PC-9 (cell line): Measurements from ENCODE around the gene GNA12. TPM values are rescaled to one million over a fixed set of nuclear protein-coding genes. Genes with fewer than 3 reads are reported as not detected.

Experiments
- BruUV-seq: library from RNA; stranded (reverse); fragments of 400-500 nt; replicated peaks from 2 replicates; lab custom pipeline; 2021; lab: Mats Ljungman, UMichigan
- CTCF ChIA-PET: fragments of 300-600 bp; sonication (Branson Sonifier 250); formaldehyde crosslinking; loops from one replicate; lab custom pipeline; 2022; ENCODE audit warnings: antibody characterized with exemption; lab: Charles Lee
- POLR2A ChIA-PET: fragments of 300-600 bp; sonication (Branson Sonifier 250); formaldehyde crosslinking; loops from one replicate; lab custom pipeline; 2022; ENCODE audit warnings: antibody characterized with exemption; ENCODE audit not compliant: unreplicated experiment; lab: Charles Lee
- DNase-seq, 2 experiments: peaks; one replicate each; pipeline versions ENCODE4 v3.0.0 to v3.0.0-alpha.2; 2015 to 2022; ENCODE audit warnings: mixed read lengths in 1 of 2
- H2AFZ ChIP-seq: fragments of 200-600 bp; sonication (generic); 2 replicates; pipeline ENCODE4 v1.8.1; 2017; ENCODE audit warnings: antibody characterized with exemption
- H3F3A ChIP-seq: fragments of 200-600 bp; sonication (generic); 2 replicates; pipeline ENCODE4 v1.8.1; 2017; ENCODE audit warnings: antibody characterized with exemption, mild to moderate bottlenecking, low read depth; ENCODE audit not compliant: insufficient read depth
- H3K27ac ChIP-seq: fragments of 200-600 bp; sonication (generic); 2 replicates; pipeline ENCODE4 v1.6.1; 2016; ENCODE audit warnings: mixed run types
- H3K27me3 ChIP-seq: fragments of 200-600 bp; sonication (generic); 2 replicates; pipeline ENCODE4 v1.6.1; 2016; ENCODE audit warnings: low read depth, mixed run types; ENCODE audit not compliant: insufficient read depth
- H3K36me3 ChIP-seq: fragments of 200-600 bp; sonication (generic); 2 replicates; pipeline ENCODE4 v1.6.1; 2016; ENCODE audit warnings: low read depth, mixed run types
- H3K4me1 ChIP-seq: fragments of 200-600 bp; sonication (generic); replicated peaks from 2 replicates; pipeline ENCODE4 v1.6.1; 2016; ENCODE audit warnings: mixed run types; ENCODE audit not compliant: insufficient read depth
- H3K4me2 ChIP-seq: fragments of 200-600 bp; sonication (generic); 2 replicates; pipeline ENCODE4 v1.6.1; 2017; ENCODE audit warnings: mixed run types
- H3K4me3 ChIP-seq: fragments of 200-600 bp; sonication (generic); 2 replicates; pipeline ENCODE4 v1.6.1; 2016; ENCODE audit warnings: mixed run types
- H3K79me2 ChIP-seq: fragments of 200-600 bp; sonication (generic); 2 replicates; pipeline ENCODE4 v1.6.1; 2017; ENCODE audit warnings: low read depth, mixed run types
- H3K9me2 ChIP-seq: fragments of 200-600 bp; sonication (generic); 2 replicates; pipeline ENCODE4 v1.8.1; 2017; ENCODE audit warnings: mild to moderate bottlenecking; ENCODE audit not compliant: insufficient read depth
- H3K9me3 ChIP-seq: fragments of 200-600 bp; sonication (generic); 2 replicates; pipeline ENCODE4 v1.8.1; 2016; ENCODE audit warnings: low read depth; ENCODE audit not compliant: insufficient read depth
- H4K20me1 ChIP-seq: fragments of 200-600 bp; sonication (generic); 2 replicates; pipeline ENCODE4 v1.8.1; 2017; ENCODE audit not compliant: insufficient read depth
- CTCF ChIP-seq: fragments of 200-600 bp; sonication (generic); conservative IDR thresholded peaks from 2 replicates; pipeline ENCODE4 v1.6.1; 2017; ENCODE audit warnings: mixed run types, antibody characterized with exemption, mild to moderate bottlenecking, moderate library complexity
- EZH2 ChIP-seq: fragments of 200-600 bp; sonication (generic); IDR thresholded peaks from 2 replicates; pipeline ENCODE4 v1.8.0; 2017; ENCODE audit warnings: antibody characterized with exemption, low read depth
- intact Hi-C: fragments of 100-400 bp; cut with micrococcal nuclease; formaldehyde crosslinking; loops from one replicate; pipeline ENCODE4 v1.10.0; 2022; ENCODE audit not compliant: unreplicated experiment
- total RNA-seq: library from RNA; stranded (reverse); gene quantifications from 2 replicates; pipeline ENCODE4 v1.2.3, GENCODE V29; 2021

GNA12 gene
- total RNA-seq, 1 experiment from 2014 or later: 51.7 TPM

DNA sequence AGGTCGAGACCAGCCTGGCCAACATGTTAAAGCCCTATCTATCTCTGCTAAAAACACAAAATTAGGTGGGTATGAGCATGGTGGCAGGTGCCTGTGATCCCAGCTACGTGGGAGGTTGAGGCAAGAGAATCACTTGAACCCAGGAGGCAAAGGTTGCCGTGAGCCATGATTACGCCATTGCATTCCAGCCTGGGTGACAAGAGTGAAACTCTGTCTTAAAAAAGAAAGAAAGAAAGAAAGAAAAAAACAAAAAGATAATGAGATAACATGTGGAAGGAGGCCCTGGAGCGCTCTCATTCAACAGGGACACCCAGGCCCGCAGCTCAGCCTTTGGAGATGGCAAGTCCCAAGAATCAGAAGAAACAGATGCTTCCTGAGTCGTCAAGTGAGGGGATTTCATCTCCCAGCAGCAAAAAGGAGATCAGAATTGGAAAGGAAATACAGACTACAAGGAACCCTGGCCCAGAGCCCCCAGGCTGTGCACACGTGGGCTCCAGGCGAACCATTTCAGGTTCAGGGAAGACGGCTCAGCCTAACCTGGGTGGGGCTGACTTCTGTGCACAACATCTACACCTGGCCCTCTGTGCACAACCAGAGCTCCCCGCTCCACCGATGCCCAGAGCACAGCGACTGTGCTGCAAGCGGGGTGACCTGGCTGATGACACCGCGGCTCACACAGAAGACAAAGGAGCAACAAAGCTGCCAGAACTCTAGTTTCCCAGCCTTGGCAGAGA lies 33.3 kb downstream of the GNA12 start:
- H3K79me2 ChIP-seq: peaks cover 98% of the 10 kb centered on the region
- CTCF ChIA-PET: interaction anchor here (0.6 kb wide), 1 partner anchor 46 kb away, joined by 4 read pairs; no protein-coding TSS in a partner anchor
- H3K4me2 ChIP-seq: peak overlapping the region; percentile 47

DNA sequence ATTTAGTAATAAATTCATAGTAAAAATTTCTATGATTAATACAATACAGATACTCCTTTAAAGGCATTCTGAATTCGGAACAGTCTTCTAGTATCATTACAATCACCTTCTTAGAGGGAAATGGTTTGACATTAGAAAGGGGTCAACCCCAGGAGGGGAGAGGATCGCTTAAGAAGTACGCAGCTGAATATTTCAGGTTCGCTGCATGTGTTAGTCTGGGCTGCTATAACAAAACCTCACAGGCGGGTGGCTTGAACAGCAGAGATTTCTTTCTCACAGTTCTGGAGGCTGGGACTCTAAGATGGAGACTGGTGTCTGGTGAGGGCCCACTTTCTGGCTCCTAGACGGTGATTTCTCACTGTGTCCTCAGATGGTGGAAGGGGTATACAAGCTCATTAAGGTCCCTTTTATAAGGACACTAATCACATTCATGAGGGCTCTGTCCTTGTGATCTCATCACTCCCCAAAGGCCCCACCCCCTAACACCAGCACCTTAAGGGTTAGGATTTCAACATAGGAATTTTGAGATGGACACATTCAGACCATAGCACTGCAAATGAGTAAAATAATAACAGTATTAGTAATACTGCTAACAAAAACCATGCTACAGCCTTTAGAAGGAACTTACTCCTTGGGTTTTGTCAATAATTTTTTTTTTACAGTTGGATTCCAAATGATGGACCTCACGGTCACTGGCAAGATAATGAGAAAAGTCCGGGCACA lies 34.0 kb downstream of the GNA12 start:
- CTCF ChIA-PET: no interaction called here

More for the DNA sequence above, 33.3 kb downstream of the GNA12 start:
- POLR2A ChIA-PET: interaction anchor here (0.7 kb wide), 1 partner anchor 410 kb away, joined by 3 read pairs; no protein-coding TSS in a partner anchor
- no peak overlapping the region for H2AFZ ChIP-seq
- H3K4me3 ChIP-seq: no peak overlapping the region
- no peak for DNase-seq
- H3F3A ChIP-seq: peaks cover 40% of the 10 kb centered on the region
- no peaks in the 10 kb centered on the region for H3K27me3 ChIP-seq
- H3K27ac ChIP-seq: peak overlapping the region; percentile 54
- no peaks in the 10 kb centered on the region; the same call in 1 of the 2 replicates for H4K20me1 ChIP-seq
- intact Hi-C loops: no loop called here
- peaks cover 6% of the 10 kb centered on the region; the same call in 1 of the 2 replicates for H3K36me3 ChIP-seq
- TF ChIP-seq CTCF: no peak
- TF ChIP-seq EZH2: no peak
- no peaks in the 10 kb centered on the region for H3K9me3 ChIP-seq
- H3K9me2 ChIP-seq: no peaks in the 10 kb centered on the region
- H3K4me1 ChIP-seq: peaks cover 86% of the 10 kb centered on the region
- no TSS peak for BruUV-seq

More for the DNA sequence above, 34.0 kb downstream of the GNA12 start:
- H2AFZ ChIP-seq: no peak overlapping the region
- H3K27ac ChIP-seq: peak overlapping the region; percentile 54
- TF ChIP-seq CTCF (no peak), EZH2 (no peak)
- H3K4me1 ChIP-seq: peaks cover 94% of the 10 kb centered on the region
- H3K79me2 ChIP-seq: peaks cover 98% of the 10 kb centered on the region
- H3K4me3 ChIP-seq: no peak overlapping the region
- no TSS peak for BruUV-seq
- POLR2A ChIA-PET: no interaction called here
- no peaks in the 10 kb centered on the region for H3K9me3 ChIP-seq
- H3K4me2 ChIP-seq: peak overlapping the region; percentile 47
- peak in 1 of 2 experiments; percentile 69 for DNase-seq
- H3K36me3 ChIP-seq: peaks cover 6% of the 10 kb centered on the region; the same call in 1 of the 2 replicates
- peaks cover 40% of the 10 kb centered on the region for H3F3A ChIP-seq
- no peaks in the 10 kb centered on the region for H3K27me3 ChIP-seq
- intact Hi-C loops: no loop called here
- H4K20me1 ChIP-seq: no peaks in the 10 kb centered on the region; the same call in 1 of the 2 replicates
- H3K9me2 ChIP-seq: no peaks in the 10 kb centered on the region
